Stimulated activated CD4-positive, alpha-beta T cell treated with anti-CD3 and anti-CD28 coated beads, Interleukin-1b, Interleukin-23, amount 100 ng/mL, for 1 hour (primary cell): Measurements from ENCODE around the gene SECISBP2L.
A peak's percentile ranks its signal among the peaks of the same experiment; 100 is the strongest.
"Not testable (repeated sequence)": the region's sequence is repeated elsewhere in the genome, so short reads cannot be mapped to it uniquely, and the experiment has no call there.

Experiments
- DNase-seq, 2 donors: peaks; one replicate each; pipeline ENCODE4 v3.0.0-alpha.2; 2020; ENCODE audit warnings: low read depth in 2 of 2

SECISBP2L gene

GRCh38 chr15:48992545-48992944 lies 53.7 kb downstream of the SECISBP2L start:
- no peak for DNase-seq

GRCh38 chr15:48992096-48992495 lies 54.1 kb downstream of the SECISBP2L start:
- no peak for DNase-seq

GRCh38 chr15:48989170-48989569 lies 57.1 kb downstream of the SECISBP2L start:
- no peak for DNase-seq

- DNase-seq = no peak
These were observed 59.1 kb downstream of the SECISBP2L start for GRCh38 chr15:48987142-48987541.

- DNase-seq = no peak
These were observed 60.0 kb downstream of the SECISBP2L start for GRCh38 chr15:48986240-48986639.

- no peak for DNase-seq
These were observed 60.7 kb downstream of the SECISBP2L start for GRCh38 chr15:48985516-48985915.

GRCh38 chr15:48984811-48985352 lies 61.4 kb downstream of the SECISBP2L start:
- no peak for DNase-seq

- no peak for DNase-seq
These were observed 62.1 kb downstream of the SECISBP2L start for GRCh38 chr15:48984021-48984710.

GRCh38 chr15:48983300-48983699 lies 62.9 kb downstream of the SECISBP2L start:
- no peak for DNase-seq

GRCh38 chr15:48981941-48982340 lies 64.3 kb downstream of the SECISBP2L start:
- DNase-seq = no peak

- DNase-seq = no peak
These were observed 67.6 kb downstream of the SECISBP2L start for GRCh38 chr15:48978638-48979037.

GRCh38 chr15:48976444-48977088 lies 69.7 kb downstream of the SECISBP2L start:
- no peak for DNase-seq

GRCh38 chr15:48975472-48976419 lies 70.5 kb downstream of the SECISBP2L start:
- DNase-seq = peak; percentile 29 to 54

- DNase-seq = no peak
These were observed 71.4 kb downstream of the SECISBP2L start for GRCh38 chr15:48974882-48975281.

- no peak for DNase-seq
These were observed 73.3 kb downstream of the SECISBP2L start for GRCh38 chr15:48972750-48973503.

GRCh38 chr15:48970926-48971325 lies 75.3 kb downstream of the SECISBP2L start:
- DNase-seq = not testable (repeated sequence)

GRCh38 chr15:48968066-48968465 lies 78.2 kb downstream of the SECISBP2L start:
- no peak for DNase-seq

GRCh38 chr15:48967336-48967735 lies 78.9 kb downstream of the SECISBP2L start:
- no peak for DNase-seq

GRCh38 chr15:48966595-48967301 lies 79.5 kb downstream of the SECISBP2L start:
- no peak for DNase-seq

GRCh38 chr15:48965972-48966371 lies 80.3 kb downstream of the SECISBP2L start:
- DNase-seq = no peak

GRCh38 chr15:48964898-48965297 lies 81.3 kb downstream of the SECISBP2L start:
- DNase-seq = no peak
